Caco-2 (cell line): ENCODE results near the gene KCNK4. TPM values are rescaled to one million over a fixed set of nuclear protein-coding genes. Genes with fewer than 3 reads are reported as not detected.
A peak's percentile ranks its signal among the peaks of the same experiment; 100 is the strongest.

Experiments
- BruUV-seq: library from RNA; stranded (reverse); fragments of 400-500 nt; replicated peaks from 2 replicates; lab custom pipeline; 2021; lab: Mats Ljungman, UMichigan
- CTCF ChIA-PET: fragments of 300-600 bp; sonication (Branson Sonifier 250); formaldehyde crosslinking; loops from one replicate; lab custom pipeline; 2022; ENCODE audit warnings: antibody characterized with exemption; lab: Charles Lee
- POLR2A ChIA-PET: fragments of 300-600 bp; sonication (Branson Sonifier 250); formaldehyde crosslinking; loops from one replicate; lab custom pipeline; 2022; ENCODE audit warnings: antibody characterized with exemption; lab: Charles Lee
- DNase-seq, 2 experiments: peaks; one replicate each; pipeline versions ENCODE4 v3.0.0 to v3.0.0-alpha.2; 2020 to 2022
- H3K27me3 ChIP-seq: replicated peaks from 2 replicates; pipeline ENCODE4 v1.6.0; 2011; ENCODE audit warnings: low read length; ENCODE audit not compliant: control insufficient read depth, insufficient read depth
- H3K36me3 ChIP-seq: 2 replicates; pipeline ENCODE4 v1.5.1; 2011; ENCODE audit warnings: low read length; ENCODE audit not compliant: control insufficient read depth, insufficient read depth
- H3K4me1 ChIP-seq: fragments of 250-450 bp; sonication (Bioruptor Pico); 2 replicates; pipeline ENCODE4 v1.5.1; 2020; ENCODE audit warnings: mild to moderate bottlenecking
- H3K4me3 ChIP-seq: 2 replicates; pipeline ENCODE4 v1.5.1; 2011; ENCODE audit warnings: low read depth, mild to moderate bottlenecking, control low read depth, low read length
- H3K9me3 ChIP-seq: fragments of 250-450 bp; sonication (Bioruptor Pico); 2 replicates; pipeline ENCODE4 v1.5.1; 2020; ENCODE audit warnings: mild to moderate bottlenecking, moderate library complexity
- H3K27ac Mint-ChIP-seq: one replicate; pipeline ENCODE4 v1.8.0; 2022; ENCODE audit warnings: mixed read lengths; ENCODE audit not compliant: unreplicated experiment
- H3K27me3 Mint-ChIP-seq: one replicate; pipeline ENCODE4 v1.8.0; 2022; ENCODE audit warnings: mixed read lengths; ENCODE audit not compliant: insufficient read depth, unreplicated experiment
- H3K36me3 Mint-ChIP-seq: one replicate; pipeline ENCODE4 v1.8.0; 2022; ENCODE audit warnings: mild to moderate bottlenecking, mixed read lengths; ENCODE audit not compliant: insufficient read depth, unreplicated experiment
- H3K4me1 Mint-ChIP-seq: one replicate; pipeline ENCODE4 v1.8.0; 2022; ENCODE audit warnings: low read depth, mixed read lengths; ENCODE audit not compliant: unreplicated experiment
- H3K4me3 Mint-ChIP-seq: one replicate; pipeline ENCODE4 v1.8.0; 2022; ENCODE audit warnings: mild to moderate bottlenecking, moderate library complexity, mixed read lengths; ENCODE audit not compliant: unreplicated experiment
- H3K9me3 Mint-ChIP-seq: one replicate; pipeline ENCODE4 v1.8.0; 2022; ENCODE audit warnings: mixed read lengths; ENCODE audit not compliant: unreplicated experiment
- intact Hi-C: fragments of 100-400 bp; cut with micrococcal nuclease; formaldehyde crosslinking; loops from one replicate; pipeline ENCODE4 v1.10.0; 2022; ENCODE audit not compliant: unreplicated experiment
- total RNA-seq: library from RNA; stranded (reverse); gene quantifications from 2 replicates; pipeline ENCODE4 v1.2.3, GENCODE V29; 2022
- TF ChIP-seq, protein P1 (sequence below), 2 experiments: fragments of 200-600 bp in 1 of 2; IDR thresholded peaks; 1 replicate in 1 of 2; 2 replicates in 1 of 2; pipeline versions ENCODE4 v1.5.1 to v1.8.0; 2011 to 2022; ENCODE audit warnings: antibody characterized with exemption in 1 of 2, control low read depth in 1 of 2, inconsistent platforms in 1 of 2, low read depth in 1 of 2, low read length in 1 of 2, mild to moderate bottlenecking in 1 of 2, moderate library complexity in 1 of 2; ENCODE audit not compliant: insufficient read depth in 1 of 2, severe bottlenecking in 1 of 2, unreplicated experiment in 1 of 2

Gene KCNK4
- total RNA-seq, 1 experiment from 2014 or later: not detected

DNA sequence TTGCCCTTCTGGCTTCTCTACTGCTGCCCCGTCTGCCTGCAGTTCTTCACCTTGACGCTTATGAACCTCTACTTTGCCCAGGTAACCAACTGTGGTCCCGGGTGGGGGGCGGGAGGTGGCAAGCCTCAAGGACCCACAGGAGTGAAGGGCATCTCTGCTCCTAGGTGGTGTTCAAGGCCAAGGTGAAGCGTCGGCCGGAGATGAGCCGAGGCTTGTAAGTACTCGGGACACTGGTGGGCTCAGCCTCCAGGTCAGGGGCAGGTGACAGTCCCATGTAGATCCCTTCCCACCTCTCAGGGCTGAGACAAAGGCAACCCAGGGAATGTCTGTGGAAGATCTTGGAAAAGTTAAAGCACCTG lies 4.3 kb upstream of the KCNK4 start:
- no TSS peak for BruUV-seq
- peak in 1 of 2 experiments; percentile 26 for DNase-seq
- POLR2A ChIA-PET: no interaction called here
- peak overlapping the region; percentile 82 for H3K4me3 Mint-ChIP-seq
- H3K4me1 Mint-ChIP-seq: peaks cover 9% of the 10 kb centered on the region
- Histone ChIP-seq H3K4me3 (no peak overlapping the region), H3K9me3 (no peaks in the 10 kb centered on the region), H3K4me1 (peaks cover 11% of the 10 kb centered on the region), H3K27me3 (no peaks in the 10 kb centered on the region), H3K36me3 (no peaks in the 10 kb centered on the region; the same call in 1 of the 2 replicates)
- CTCF ChIA-PET: no interaction called here
- H3K27ac Mint-ChIP-seq: peak overlapping the region; percentile 54
- no peaks in the 10 kb centered on the region for H3K9me3 Mint-ChIP-seq
- peaks cover 17% of the 10 kb centered on the region for H3K36me3 Mint-ChIP-seq
- TF ChIP-seq, protein P1, sequence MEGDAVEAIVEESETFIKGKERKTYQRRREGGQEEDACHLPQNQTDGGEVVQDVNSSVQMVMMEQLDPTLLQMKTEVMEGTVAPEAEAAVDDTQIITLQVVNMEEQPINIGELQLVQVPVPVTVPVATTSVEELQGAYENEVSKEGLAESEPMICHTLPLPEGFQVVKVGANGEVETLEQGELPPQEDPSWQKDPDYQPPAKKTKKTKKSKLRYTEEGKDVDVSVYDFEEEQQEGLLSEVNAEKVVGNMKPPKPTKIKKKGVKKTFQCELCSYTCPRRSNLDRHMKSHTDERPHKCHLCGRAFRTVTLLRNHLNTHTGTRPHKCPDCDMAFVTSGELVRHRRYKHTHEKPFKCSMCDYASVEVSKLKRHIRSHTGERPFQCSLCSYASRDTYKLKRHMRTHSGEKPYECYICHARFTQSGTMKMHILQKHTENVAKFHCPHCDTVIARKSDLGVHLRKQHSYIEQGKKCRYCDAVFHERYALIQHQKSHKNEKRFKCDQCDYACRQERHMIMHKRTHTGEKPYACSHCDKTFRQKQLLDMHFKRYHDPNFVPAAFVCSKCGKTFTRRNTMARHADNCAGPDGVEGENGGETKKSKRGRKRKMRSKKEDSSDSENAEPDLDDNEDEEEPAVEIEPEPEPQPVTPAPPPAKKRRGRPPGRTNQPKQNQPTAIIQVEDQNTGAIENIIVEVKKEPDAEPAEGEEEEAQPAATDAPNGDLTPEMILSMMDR (IDR thresholded peaks at IDR 0.05; ENCODE audit: insufficient read depth in 1 of 2, low read depth in 1 of 2, low read length in 1 of 2, severe bottlenecking in 1 of 2, unreplicated experiment in 1 of 2): no peak
- intact Hi-C loops: no loop called here
- H3K27me3 Mint-ChIP-seq: peaks cover 5% of the 10 kb centered on the region

DNA sequence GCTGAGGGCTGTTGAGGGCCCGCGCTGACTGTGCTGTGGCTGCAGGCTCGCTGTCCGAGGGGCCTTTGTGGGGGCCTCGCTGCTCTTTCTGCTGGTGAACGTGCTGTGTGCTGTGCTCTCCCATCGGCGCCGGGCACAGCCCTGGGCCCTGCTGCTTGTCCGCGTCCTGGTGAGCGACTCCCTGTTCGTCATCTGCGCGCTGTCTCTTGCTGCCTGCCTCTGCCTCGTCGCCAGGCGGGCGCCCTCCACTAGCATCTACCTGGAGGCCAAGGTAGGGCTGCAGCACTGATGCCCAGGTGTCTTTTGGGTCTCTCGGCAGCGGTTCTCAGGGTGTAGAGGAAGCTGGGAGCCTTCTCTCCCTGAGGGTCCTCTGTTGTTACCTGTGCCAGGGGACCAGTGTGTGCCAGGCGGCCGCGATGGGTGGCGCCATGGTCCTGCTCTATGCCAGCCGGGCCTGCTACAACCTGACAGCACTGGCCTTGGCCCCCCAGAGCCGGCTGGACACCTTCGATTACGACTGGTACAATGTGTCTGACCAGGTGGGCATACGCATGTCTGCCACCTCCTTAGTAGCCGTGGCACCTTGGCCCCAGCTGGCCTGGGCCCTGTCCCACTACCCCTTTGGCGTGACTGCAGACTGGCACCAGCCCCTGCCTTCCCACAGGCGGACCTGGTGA lies 3.3 kb upstream of the KCNK4 start:
- POLR2A ChIA-PET: no interaction called here
- TF ChIP-seq, protein P1 (IDR thresholded peaks at IDR 0.05; ENCODE audit: insufficient read depth in 1 of 2, low read depth in 1 of 2, low read length in 1 of 2, severe bottlenecking in 1 of 2, unreplicated experiment in 1 of 2): no peak
- Mint-ChIP-seq H3K27ac (no peak overlapping the region), H3K27me3 (peaks cover 9% of the 10 kb centered on the region), H3K4me1 (peaks cover 9% of the 10 kb centered on the region), H3K9me3 (no peaks in the 10 kb centered on the region), H3K36me3 (peaks cover 17% of the 10 kb centered on the region), H3K4me3 (no peak overlapping the region)
- CTCF ChIA-PET: no interaction called here
- no TSS peak for BruUV-seq
- no peaks in the 10 kb centered on the region for H3K9me3 ChIP-seq
- intact Hi-C loops: no loop called here
- H3K4me3 ChIP-seq: no peak overlapping the region
- no peaks in the 10 kb centered on the region; the same call in 1 of the 2 replicates for H3K27me3 ChIP-seq
- no peak for DNase-seq
- peaks cover 12% of the 10 kb centered on the region for H3K4me1 ChIP-seq
- no peaks in the 10 kb centered on the region for H3K36me3 ChIP-seq

DNA sequence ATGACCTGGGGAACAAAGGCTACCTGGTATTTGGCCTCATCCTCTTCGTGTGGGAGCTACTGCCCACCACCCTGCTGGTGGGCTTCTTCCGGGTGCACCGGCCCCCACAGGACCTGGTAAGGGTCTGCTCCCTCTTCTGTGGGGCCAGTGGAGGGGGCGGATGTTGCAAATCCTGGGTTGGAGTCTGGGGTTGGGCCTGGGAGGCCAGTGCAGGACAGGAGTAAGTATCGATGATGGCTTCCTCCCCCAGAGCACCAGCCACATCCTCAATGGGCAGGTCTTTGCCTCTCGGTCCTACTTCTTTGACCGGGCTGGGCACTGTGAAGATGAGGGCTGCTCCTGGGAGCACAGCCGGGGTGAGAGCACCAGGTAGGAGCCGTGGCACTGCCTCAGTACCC lies 2.8 kb upstream of the KCNK4 start:
- intact Hi-C loops: no loop called here
- CTCF ChIA-PET: no interaction called here

More for the DNA sequence above, 2.8 kb upstream of the KCNK4 start:
- H3K9me3 Mint-ChIP-seq: no peaks in the 10 kb centered on the region
- no peak for DNase-seq
- BruUV-seq: no TSS peak
- Histone ChIP-seq H3K27me3 (peaks cover 2% of the 10 kb centered on the region; the same call in 1 of the 2 replicates), H3K36me3 (no peaks in the 10 kb centered on the region), H3K9me3 (no peaks in the 10 kb centered on the region), H3K4me3 (no peak overlapping the region), H3K4me1 (peaks cover 12% of the 10 kb centered on the region)
- peaks cover 9% of the 10 kb centered on the region for H3K4me1 Mint-ChIP-seq
- no peak overlapping the region for H3K4me3 Mint-ChIP-seq
- H3K36me3 Mint-ChIP-seq: peaks cover 17% of the 10 kb centered on the region
- POLR2A ChIA-PET: no interaction called here
- TF ChIP-seq, protein P1 (IDR thresholded peaks at IDR 0.05; ENCODE audit: insufficient read depth in 1 of 2, low read depth in 1 of 2, low read length in 1 of 2, severe bottlenecking in 1 of 2, unreplicated experiment in 1 of 2): no peak
- no peak overlapping the region for H3K27ac Mint-ChIP-seq
- peaks cover 9% of the 10 kb centered on the region for H3K27me3 Mint-ChIP-seq
